ENCODE measurements around the gene PSMB7. TPM values are rescaled to one million over a fixed set of nuclear protein-coding genes. Genes with fewer than 3 reads are reported as not detected.

Gene PSMB7
- total RNA-seq, 1 experiment from 2014 or later, result 187 TPM

- H3K36me3 Mint-ChIP-seq, result peaks cover 19% of the 10 kb centered on the region
- ATAC-seq (peak; percentile 56), DNase-seq (ENCODE audit: low spot score) (no peak)
- H3K27me3 Mint-ChIP-seq (ENCODE audit: low read depth), result no peaks in the 10 kb centered on the region
- no peak overlapping the region for H3K4me3 Mint-ChIP-seq
- no peaks in the 10 kb centered on the region for H3K9me3 Mint-ChIP-seq
- peaks cover 27% of the 10 kb centered on the region for H3K4me1 Mint-ChIP-seq
- CTCF ChIA-PET, result interaction anchor here (1.1 to 3.5 kb wide), 9 partner anchors 10 to 88 kb away, joined by 3 to 17 read pairs (median 5); no protein-coding TSS in a partner anchor
- POLR2A ChIA-PET, result no interaction called here
- TF ChIP-seq, protein P1, sequence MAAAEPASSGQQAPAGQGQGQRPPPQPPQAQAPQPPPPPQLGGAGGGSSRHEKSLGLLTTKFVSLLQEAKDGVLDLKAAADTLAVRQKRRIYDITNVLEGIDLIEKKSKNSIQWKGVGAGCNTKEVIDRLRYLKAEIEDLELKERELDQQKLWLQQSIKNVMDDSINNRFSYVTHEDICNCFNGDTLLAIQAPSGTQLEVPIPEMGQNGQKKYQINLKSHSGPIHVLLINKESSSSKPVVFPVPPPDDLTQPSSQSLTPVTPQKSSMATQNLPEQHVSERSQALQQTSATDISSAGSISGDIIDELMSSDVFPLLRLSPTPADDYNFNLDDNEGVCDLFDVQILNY (CRISPR knock-in tag; IDR thresholded peaks at IDR 0.05), result no peak
- no peak for TF ChIP-seq ETV6 (CRISPR knock-in tag; IDR thresholded peaks at IDR 0.05)
- TF ChIP-seq ZNF263 (CRISPR knock-in tag; IDR thresholded peaks at IDR 0.05; ENCODE audit: low read depth), result no peak
- TF ChIP-seq GABPB1 (CRISPR knock-in tag; IDR thresholded peaks at IDR 0.05), result no peak
- TF ChIP-seq ZNF532 (CRISPR knock-in tag; IDR thresholded peaks at IDR 0.05; ENCODE audit: borderline replicate concordance), result no peak
- TF ChIP-seq SMAD4 (CRISPR knock-in tag; IDR thresholded peaks at IDR 0.05), result no peak
- no peak for TF ChIP-seq ATF1 (CRISPR knock-in tag; IDR thresholded peaks at IDR 0.05)
- no peak for TF ChIP-seq TEAD1 (CRISPR knock-in tag; IDR thresholded peaks at IDR 0.05)
- TF ChIP-seq ZNF219 (CRISPR knock-in tag; IDR thresholded peaks at IDR 0.05; ENCODE audit: borderline replicate concordance), result no peak
- no peak for TF ChIP-seq NFATC4 (CRISPR knock-in tag; IDR thresholded peaks at IDR 0.05)
- H3K27ac Mint-ChIP-seq, result peak overlapping the region; percentile 71
Observed at GRCh38 chr9:124399968-124400940, 15.0 kb downstream of the PSMB7 start.

GRCh38 chr9:124399323-124399967 lies 15.8 kb downstream of the PSMB7 start:
- H3K36me3 Mint-ChIP-seq, result peaks cover 15% of the 10 kb centered on the region
- no peaks in the 10 kb centered on the region for H3K27me3 Mint-ChIP-seq (ENCODE audit: low read depth)
- ATAC-seq, result peak; percentile 83
- H3K4me3 Mint-ChIP-seq, result no peak overlapping the region
- no peaks in the 10 kb centered on the region for H3K9me3 Mint-ChIP-seq
- CTCF ChIA-PET, result interaction anchor here (1.1 to 3.5 kb wide), 9 partner anchors 9 to 87 kb away, joined by 3 to 17 read pairs (median 5); no protein-coding TSS in a partner anchor
- POLR2A ChIA-PET, result no interaction called here
- H3K4me1 Mint-ChIP-seq, result peaks cover 27% of the 10 kb centered on the region
- DNase-seq (ENCODE audit: low spot score), result no peak
- peak overlapping the region; percentile 90 for H3K27ac Mint-ChIP-seq
- TF ChIP-seq SMAD4 (CRISPR knock-in tag; IDR thresholded peaks at IDR 0.05) (no peak), NFYB (CRISPR knock-in tag; conservative IDR thresholded peaks at IDR 0.05; ENCODE audit: low read depth) (no peak), ATF6 (CRISPR knock-in tag; IDR thresholded peaks at IDR 0.05) (no peak), PREB (CRISPR knock-in tag; IDR thresholded peaks at IDR 0.05; ENCODE audit: borderline replicate concordance) (no peak), TEAD4 (CRISPR knock-in tag; IDR thresholded peaks at IDR 0.05) (no peak), AR (CRISPR knock-in tag; IDR thresholded peaks at IDR 0.05) (no peak), ZNF512 (CRISPR knock-in tag; IDR thresholded peaks at IDR 0.05; ENCODE audit: borderline replicate concordance) (no peak), CREM (CRISPR knock-in tag; IDR thresholded peaks at IDR 0.05) (no peak), EMX1 (CRISPR knock-in tag; IDR thresholded peaks at IDR 0.05) (no peak), ZNF423 (CRISPR knock-in tag; IDR thresholded peaks at IDR 0.05) (no peak), CREB1 (CRISPR knock-in tag; IDR thresholded peaks at IDR 0.05) (no peak), HMGA2 (CRISPR knock-in tag; IDR thresholded peaks at IDR 0.05) (no peak)

Measured in WTC11 (cell line).